NCI-H2081 treated with DMSO at 0.1 percent for 48 hours (cell line): ENCODE results near the gene TUBB1.
"Not testable (repeated sequence)": the region's sequence is repeated elsewhere in the genome, so short reads cannot be mapped to it uniquely, and the experiment has no call there.

Experiments used
- DNase-seq: peaks from one replicate; lab custom pipeline; 2025; lab: John Stamatoyannopoulos, UW

The TUBB1 gene

DNA sequence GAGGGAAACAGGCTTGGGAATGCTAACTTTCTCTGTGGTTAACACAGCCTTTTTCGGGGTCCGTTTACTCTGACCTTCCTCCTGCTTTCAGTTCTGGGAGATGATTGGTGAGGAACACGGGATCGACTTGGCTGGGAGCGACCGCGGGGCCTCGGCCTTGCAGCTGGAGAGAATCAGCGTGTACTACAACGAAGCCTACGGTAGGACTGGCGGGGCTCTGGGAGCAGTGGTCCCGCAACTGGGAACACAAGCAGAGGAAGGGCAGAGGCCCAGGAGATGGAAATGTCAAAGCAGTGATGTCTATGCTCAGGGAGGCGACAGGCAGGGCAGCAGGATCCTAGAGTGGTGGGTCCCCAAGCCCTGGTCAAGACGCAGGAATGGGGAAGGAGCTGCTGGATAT, 3.5 kb downstream of the TUBB1 start:
- DNase-seq, result no peak

DNA sequence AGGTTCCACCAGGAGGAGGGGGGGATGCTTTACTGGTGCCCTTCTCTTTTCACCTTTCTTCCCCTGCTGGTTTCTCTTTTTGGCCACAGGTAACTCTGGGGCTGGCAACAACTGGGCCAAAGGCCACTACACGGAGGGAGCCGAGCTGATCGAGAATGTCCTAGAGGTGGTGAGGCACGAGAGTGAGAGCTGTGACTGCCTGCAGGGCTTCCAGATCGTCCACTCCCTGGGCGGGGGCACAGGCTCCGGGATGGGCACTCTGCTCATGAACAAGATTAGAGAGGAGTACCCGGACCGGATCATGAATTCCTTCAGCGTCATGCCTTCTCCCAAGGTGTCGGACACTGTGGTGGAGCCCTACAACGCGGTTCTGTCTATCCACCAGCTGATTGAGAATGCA, 4.4 kb downstream of the TUBB1 start:
- DNase-seq, result no peak

DNA sequence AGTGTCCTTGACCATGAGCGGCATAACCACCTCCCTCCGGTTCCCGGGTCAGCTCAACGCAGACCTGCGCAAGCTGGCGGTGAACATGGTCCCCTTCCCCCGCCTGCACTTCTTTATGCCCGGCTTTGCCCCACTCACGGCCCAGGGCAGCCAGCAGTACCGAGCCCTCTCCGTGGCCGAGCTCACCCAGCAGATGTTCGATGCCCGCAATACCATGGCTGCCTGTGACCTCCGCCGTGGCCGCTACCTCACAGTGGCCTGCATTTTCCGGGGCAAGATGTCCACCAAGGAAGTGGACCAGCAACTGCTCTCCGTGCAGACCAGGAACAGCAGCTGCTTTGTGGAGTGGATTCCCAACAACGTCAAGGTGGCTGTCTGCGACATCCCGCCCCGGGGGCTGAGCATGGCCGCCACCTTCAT, 4.9 kb downstream of the TUBB1 start:
- no peak for DNase-seq

DNA sequence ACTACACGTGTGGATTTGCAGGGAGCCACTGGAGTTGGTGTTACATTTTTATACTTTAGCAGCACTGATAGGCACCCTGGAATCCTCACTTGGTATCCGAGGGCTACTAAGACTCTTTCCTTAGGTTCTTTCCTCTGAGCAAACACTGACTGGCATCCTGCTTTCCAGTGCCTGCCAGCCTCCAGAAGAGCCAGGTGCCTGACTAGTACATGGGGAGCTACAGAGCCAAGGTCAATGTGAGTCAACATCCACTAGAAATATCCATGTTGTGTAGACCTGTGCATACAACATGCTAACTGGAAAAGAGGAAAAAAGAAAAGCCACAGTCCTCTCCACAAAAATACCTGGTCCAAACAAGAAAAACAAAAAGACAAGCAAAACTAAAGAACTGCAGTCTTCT, 5.9 kb downstream of the TUBB1 start:
- no peak for DNase-seq

DNA sequence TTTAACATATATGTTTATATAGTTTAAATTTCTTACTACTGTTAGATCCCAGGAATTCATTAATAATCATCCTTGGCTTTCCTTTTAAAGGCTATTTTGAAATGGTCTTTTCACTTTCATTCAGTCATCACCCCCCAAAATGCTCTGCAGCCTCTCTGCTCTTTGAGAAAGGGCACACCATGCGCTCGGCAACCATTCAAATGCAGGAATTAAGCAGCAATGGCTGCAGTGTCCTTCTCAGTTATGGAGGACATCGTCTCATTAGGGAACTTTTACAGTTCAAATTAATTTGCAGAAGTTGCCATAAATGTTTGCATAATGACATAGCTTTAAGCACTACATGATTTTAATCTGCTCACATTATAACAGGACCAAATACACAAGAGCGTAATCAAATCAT, 6.3 kb downstream of the TUBB1 start:
- DNase-seq, result no peak

DNA sequence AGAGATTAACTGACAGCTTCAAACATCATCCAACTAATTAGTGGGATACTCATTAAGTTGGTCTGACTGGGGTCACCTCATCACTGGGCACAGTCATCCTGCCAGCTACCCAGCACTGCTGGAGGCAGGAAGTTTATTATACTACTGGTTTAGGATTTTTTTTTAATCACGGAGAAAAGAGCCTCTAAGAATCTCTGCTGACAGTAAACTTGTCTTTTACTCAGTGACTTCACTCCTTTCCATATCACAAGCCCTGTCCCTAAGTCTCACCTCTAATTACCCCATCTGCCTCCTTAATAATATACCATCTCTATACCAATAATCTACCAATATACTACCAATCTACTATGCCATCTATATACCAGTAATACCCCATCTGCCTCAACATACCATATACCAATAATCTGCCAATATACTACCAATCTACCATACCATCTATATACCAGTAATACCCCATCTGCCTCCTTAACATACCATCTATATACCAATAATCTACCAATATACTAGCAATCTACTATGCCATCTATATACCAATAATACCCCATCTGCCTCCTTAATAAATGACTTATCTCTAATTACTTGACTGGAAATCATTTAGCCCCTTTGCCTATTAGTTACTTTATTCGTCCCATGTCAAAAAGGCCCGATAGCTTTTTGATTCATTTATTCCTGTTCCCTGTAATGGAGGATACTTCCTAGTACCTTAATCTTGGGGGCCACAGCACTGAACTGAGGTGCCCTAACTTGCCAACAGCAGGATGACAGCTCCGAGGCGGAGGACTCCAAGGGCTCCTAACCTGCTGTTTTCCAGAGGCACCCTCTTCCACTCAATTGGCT, 7.9 kb downstream of the TUBB1 start:
- no peak for DNase-seq

DNA sequence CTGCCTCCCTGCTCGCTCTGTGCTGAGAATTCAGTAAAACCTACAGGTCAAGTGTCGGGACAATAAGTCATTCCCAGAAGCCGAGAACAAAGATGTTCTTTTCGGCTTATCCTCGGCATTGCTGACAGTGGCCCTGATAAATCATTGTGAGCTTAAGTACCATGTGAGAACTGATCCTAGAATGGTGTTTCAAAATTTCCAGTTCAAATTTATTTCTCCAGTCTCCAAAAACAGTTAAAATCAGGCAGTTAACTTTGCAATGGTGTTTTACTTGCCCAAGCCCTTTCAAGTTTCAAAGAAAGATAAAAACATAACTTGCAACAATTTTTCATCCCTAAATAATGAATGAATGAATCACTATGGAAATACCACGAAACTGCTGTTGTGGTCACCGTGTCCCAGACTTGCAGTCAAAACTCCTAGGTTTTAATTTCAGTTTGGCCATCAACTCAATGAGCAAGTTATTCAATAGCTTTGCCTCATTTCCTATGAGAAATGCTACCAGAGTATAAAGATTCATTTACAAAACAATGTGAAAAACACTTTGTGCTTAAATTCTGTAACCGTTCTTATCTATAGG, 8.6 kb downstream of the TUBB1 start:
- no peak for DNase-seq

DNA sequence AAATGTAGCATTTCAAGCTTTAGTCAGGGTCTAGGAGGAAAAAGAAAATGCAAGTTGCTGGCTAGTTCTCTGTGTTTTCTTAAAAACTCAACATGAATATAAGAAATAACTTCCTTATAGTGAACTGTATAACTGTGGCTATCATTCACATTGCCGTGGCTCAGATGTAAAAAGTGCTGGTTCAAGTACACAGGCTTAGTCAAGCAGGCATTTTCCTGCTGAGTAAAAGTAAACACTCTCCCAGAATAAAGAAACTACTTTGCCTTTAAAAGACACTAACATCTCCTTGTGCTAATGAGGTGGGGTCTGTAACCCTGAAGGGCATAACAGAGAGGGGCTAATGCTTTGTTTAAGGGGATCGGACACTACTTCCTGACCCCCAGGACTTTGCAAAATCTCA, 9.6 kb downstream of the TUBB1 start:
- DNase-seq, result no peak

DNA sequence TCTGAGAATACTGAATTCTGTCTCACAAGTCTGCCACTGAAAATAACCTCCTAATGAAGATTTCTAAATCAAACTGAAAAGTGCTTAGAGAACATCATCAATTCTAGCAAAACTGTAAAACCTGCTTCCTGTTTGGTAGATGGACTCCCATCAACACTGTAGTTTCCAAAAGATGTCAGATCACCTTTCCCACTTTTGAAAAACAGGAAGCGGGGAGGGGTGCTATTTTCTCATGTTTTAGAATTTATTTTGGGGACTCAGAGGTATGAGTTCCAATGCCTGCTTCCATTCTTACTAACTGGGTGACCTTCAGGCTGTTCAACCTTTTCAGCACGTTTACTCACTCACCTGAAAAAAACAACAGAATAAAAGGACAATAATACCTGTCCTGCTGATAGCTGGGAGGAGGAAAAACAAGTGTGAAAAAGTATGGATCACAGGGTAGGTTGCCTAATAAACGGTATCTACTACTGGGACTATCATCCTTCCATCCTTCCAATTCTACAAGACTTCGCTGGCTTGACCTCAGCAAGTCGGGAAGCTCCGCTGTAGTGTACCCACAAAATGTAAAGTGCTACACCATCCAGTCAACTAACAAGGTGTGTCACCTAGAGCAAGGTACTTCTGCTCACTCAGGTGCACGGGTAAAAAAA, 11.8 kb downstream of the TUBB1 start:
- DNase-seq, result no peak

DNA sequence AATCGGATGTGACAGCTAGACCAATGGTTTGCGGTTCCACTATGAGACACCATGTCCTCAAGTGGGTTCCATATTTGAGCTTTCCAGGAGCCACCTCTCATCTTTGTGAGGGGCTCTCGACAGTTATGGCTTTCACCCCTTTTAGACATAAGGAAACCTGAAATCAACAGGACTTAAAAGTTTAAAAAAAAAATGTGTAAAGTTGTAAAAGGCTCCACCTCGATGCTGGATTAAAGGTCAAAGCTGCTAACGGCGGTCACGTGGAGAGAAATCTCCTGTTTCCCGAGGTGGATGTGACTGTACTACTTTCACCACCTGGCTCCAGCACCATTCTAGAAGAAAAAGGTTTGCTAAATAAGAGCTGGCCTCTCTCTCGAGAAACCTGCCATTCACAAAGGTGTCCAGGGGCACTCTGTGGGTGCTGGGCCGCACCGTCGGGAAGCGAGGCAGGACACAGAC, 12.4 kb downstream of the TUBB1 start:
- DNase-seq, result no peak

DNA sequence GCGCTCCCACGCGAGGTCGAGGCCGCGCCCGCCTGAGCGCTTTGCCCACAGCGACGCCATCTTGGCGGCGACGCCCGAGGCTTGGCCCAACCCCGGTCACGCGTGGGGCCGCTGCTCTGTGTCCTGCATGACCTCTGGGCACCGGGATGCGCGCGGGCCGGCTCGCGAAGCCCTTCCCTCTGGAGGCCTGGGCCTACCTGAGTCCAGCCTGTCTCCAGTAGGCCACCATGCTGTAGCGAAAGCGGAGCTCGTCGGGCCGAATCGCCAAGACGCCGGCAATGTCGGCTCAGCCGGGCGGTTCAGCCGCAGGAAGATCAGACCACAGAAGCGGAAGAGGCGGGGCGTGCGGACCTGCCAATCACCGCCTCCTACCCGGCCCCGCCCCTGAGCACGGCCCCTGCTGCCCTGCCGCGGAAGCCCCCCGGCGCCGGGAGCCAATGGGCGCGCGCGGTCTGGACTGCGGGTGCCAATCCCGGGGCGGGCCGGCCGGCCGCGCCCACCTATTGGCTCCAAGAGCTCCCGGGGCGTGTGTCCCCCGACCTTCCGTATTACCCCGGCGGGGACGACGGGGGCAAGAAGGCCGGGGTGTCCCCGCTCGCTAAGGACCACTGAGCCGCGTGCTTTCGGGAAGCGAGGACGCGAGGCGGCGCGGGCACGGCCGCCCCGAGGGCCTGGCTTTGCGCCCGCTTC, 12.9 kb downstream of the TUBB1 start, which contains the start of gene ATP5F1E:
Gene ATP5F1E, minus strand, starts transcription at position 313 of the 690 bp plus-strand sequence. Its CDS starts 84 bp downstream, at position 229.
- DNase-seq, result peak; percentile 77

DNA sequence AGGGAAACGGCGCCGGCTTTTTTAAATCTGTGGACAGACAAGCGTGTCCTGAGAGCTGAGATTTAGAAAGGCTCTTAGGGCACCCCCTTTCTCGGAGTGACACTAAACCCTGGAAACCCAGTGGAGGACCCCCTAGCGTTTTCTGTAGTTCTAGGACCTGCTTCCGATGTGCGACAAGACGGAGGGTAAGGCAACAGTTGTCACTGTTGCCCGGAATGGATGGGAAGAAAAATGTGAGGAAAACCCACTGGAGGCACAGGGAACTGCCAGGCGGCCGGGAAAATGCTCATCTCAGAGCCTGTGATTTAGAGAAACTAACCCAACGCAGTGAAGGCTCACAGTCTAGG, 13.5 kb downstream of the TUBB1 start:
- DNase-seq, result no peak

DNA sequence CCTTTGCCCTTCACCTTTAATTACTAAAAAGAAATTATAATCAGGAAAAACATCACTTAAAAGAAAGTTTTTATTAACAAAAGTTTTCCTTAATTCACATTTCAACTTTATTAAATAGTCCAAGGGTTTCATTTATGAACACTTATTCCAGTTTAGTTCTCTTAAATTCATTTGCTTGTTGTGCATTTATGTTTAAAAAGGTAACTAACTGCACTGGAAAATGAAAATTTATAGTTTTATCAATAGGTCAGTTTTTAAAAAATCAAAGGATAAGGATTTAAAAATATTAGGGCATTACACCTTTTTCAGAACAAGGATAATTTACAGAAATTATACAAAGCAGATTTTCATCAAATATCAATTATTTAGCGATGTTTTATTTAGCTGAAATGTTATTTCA, 13.9 kb downstream of the TUBB1 start:
- no peak for DNase-seq

DNA sequence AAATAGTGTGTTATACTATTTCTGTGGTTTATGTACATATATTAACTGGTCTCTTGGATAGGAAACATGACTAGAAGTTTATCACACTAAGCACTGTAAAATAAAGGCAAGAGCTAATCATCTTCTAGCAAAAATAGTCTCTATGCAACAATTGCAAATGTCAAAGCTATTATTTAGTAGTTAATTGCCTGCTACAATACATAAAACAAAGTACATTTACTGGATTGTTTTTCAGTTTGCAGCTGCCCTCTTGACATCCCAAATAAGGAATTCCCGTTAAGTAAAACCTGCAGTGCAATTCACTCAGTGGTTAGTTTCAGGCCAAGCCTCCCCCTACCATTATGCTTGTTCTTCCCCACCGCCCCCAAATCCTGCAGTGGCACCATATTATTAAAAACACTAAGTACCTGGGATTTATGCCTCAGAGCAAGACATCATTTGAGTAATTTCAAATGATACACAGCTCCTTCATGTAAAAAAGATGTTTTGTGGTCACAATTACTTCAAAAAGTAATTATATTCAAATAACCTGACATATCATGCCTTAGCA, 14.5 kb downstream of the TUBB1 start:
- DNase-seq, result no peak

DNA sequence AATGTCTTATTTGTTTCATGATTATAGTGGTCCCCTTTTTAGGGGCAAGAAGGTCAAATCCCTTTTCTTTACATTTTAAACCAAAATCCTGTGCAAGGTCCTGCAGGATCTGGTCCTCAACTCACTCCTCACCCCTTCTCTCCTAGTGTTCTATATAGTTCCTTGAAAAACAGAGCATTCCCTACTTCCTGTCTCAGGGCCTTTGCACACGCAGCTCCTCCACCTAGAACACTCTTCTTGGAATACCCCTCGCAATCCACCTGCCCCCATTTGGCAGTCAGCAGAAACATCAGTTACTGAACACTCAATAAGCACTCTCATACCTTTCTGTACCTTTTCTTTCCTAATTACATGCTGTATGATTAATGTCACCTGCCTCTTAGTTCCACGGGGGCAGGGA, 16.2 kb downstream of the TUBB1 start:
- no peak for DNase-seq

DNA sequence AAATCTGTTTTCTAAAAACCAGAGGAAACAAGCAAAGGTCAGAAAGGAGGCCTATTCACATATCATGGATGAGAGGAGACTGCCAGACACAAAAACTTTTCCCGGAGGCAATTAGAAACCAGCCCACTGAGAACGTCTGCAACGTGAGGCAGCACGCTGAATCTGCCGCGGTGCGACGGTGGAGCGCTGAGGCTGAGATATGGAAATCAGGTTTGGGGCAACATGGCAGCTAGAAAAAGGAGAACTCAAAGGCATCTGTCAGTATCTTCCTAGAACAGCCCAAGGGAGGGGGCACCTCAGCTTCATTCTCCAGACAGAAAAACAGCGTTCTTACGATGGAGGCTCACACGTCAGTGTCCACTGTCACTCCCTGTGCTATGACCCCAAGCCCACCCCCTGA, 18.2 kb downstream of the TUBB1 start:
- no peak for DNase-seq

DNA sequence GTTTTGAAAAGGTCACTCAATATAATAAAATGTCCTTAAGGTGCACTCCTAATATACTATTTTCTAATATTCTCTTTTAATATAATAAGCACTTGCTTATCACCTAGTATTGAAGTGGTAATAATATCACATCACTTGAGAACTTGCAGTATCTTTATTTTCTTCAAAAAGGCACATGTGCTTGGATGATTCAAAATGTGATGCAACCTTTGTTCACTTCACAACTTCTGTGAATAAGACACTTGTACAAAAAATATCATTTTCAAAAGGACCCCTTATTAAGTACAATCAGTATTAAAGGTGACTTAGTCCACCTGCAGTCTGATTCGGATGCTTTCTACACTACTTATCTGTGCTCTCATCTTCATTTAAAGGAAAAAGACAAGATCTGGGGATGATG, 20.0 kb downstream of the TUBB1 start:
- DNase-seq, result no peak

DNA sequence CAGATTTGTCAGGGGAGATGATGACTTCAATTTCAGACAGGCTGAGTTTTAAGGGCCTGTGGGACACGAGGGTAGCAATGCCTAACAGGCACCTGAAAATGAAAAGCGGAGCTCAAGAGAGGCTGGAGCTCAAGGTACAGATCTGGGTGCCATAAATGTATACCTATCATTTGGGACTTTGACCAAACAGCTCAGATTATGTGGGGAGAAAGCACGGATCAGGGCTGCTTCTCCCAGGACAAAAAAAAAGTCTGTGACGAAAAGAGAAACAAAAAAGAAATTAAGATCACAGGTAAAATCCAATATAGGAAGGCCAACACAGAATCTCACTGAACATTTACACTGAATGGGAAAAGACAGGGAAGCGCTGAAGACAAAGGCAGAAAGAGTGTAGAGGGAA, 21.4 kb downstream of the TUBB1 start:
- no peak for DNase-seq

DNA sequence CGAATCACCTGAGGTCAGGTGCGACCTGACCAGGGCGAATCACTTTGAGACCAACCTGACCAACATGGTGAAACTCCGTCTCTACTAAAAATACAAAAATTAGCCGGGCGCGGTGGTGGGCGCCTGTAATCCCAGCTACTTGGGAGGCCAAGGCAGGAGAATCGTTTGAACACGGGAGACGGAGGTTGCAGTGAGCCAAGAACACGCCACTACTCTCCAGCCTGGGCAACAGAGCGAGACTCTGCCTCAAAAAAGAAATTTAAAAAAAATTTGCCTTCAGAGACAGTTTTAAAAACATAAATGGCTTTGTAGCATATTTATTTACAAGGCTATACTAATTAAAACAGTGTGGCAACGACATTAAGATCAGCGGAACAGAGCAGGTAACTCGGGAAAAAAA, 22.3 kb downstream of the TUBB1 start:
- DNase-seq, result not testable (repeated sequence)

DNA sequence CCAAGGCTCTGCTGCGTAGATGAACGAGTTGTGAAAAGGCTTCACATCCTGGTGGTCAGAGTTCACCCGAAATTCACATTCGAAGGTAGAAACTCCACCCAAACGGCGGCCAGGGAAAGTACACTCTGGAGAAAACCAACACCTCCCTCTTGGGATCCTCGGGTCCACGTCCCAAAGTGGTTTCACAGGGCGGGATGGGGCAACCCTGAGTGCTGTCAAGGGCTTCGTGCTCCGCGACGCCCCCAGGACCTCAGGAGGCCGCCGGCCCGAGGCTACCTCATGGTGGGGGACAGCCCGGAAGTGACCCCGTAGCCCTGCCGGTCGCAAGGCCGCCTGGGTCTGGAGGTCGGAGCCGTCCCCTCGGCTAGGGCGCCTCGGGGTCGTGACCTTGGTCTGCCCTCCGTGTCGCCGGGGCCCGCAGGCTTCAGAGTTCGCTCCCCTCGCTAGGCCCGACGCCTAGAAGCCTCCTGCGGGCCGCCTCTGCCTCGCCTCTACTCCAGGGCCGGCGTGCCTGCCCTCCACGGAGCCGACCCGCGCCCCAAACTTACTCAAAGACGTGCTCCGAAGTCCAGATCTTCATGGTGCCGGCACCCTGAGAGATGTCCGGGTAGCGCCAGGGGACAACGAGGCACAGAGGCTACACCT, 23.0 kb downstream of the TUBB1 start, which contains the start of gene PRELID3B:
Gene PRELID3B, minus strand, starts transcription at position 636 of the 645 bp plus-strand sequence. Its CDS starts 56 bp downstream, at position 580.
- no peak for DNase-seq

DNA sequence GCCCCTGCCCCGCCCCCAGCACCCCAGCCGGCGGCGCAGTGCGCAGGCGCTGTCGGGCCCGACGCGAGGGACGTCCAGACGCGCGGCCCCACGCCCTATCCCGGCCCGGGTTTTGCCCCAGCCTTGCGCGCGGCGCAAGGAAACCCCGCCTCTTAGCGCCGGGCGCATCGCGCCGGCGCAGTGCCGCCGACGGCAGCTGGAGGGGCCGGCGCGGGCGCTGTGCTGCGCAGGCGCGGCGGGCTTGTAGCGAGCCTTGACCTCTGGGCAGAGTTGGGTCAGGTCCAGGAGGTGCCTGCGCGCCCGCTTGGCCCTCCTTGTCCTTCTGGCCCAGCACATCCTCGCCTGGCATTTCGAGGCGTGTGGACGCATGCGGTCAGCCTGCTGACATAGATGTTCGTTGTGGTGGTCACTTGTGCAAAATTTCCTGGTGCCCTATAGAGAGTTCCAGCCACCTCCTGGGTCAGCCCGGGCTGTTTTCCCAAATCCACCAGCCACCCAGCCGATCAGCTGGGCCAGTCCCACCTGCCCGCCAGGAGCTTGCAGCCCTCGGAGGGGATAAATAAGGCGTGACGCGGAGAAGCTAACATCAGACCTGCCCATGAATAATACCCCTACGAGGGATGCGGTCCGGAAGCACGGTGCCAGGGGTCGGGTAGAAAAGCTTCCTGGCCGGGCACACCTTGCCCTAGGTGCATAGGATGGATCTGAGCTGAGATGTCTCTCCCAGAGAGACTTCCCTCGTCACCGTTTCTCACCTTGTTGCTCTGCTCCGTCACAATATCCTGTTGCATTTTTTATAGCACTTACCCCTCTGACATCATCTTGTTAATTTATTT, 23.8 kb downstream of the TUBB1 start:
- peak; percentile 60 for DNase-seq
